ENCODE data around the gene ROR2. TPM values are rescaled to one million over a fixed set of nuclear protein-coding genes. Genes with fewer than 3 reads are reported as not detected.

Gene ROR2
- total RNA-seq, 6 experiments from 2014 or later: 0.09 TPM; not detected in 5

DNA sequence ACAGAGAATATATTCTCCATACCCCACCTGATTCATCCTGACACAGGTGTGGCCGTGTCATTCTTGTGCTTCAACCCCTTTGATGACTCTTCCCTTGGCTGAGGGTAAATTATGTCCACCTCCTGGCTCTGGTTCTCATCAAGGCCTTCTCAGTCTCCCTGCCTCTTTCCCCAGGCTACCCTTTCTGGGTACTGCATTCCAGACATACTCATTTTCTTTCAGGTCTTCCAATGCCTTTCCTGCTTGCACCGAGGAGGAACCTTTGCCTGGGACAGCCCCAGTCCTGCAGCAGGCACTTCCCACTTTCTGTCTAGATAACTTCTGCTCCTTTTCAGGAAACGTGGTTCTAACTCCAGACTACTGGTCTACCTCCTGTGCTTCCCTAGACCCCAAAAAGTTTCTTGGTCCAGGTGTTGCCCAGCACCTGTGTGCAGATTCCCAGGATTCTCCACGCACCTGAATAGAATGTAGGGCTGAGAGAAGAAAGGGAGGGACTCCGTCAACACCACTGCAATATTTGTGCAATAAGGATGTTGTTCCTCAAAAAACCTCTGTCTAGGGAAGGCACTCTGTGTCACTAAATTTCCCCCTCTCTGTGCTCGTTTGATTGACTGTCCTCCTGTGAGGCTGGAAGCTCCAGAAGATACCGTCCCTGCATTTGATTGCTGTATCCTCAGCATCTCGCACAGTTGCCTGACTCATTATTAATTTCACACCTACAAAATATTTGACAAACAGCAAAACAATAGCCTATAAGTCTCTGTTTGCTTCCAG is 271.0 kb downstream of the ROR2 start:
- no peaks in the 10 kb centered on the region for H3K9me3 Mint-ChIP-seq
- H3K4me3 Mint-ChIP-seq: no peak overlapping the region
- TF ChIP-seq, protein P1, sequence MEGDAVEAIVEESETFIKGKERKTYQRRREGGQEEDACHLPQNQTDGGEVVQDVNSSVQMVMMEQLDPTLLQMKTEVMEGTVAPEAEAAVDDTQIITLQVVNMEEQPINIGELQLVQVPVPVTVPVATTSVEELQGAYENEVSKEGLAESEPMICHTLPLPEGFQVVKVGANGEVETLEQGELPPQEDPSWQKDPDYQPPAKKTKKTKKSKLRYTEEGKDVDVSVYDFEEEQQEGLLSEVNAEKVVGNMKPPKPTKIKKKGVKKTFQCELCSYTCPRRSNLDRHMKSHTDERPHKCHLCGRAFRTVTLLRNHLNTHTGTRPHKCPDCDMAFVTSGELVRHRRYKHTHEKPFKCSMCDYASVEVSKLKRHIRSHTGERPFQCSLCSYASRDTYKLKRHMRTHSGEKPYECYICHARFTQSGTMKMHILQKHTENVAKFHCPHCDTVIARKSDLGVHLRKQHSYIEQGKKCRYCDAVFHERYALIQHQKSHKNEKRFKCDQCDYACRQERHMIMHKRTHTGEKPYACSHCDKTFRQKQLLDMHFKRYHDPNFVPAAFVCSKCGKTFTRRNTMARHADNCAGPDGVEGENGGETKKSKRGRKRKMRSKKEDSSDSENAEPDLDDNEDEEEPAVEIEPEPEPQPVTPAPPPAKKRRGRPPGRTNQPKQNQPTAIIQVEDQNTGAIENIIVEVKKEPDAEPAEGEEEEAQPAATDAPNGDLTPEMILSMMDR (IDR thresholded peaks at IDR 0.05): no peak
- peaks cover 35% of the 10 kb centered on the region for H3K4me1 Mint-ChIP-seq (ENCODE audit: low read depth)
- peaks cover 8% of the 10 kb centered on the region for H3K27me3 Mint-ChIP-seq (ENCODE audit: insufficient read depth)
- no peak for DNase-seq
- H3K36me3 Mint-ChIP-seq (ENCODE audit: low read depth): no peaks in the 10 kb centered on the region
- no peak overlapping the region for H3K27ac Mint-ChIP-seq

GRCh38 chr9:91677822-91678436 is 272.1 kb downstream of the ROR2 start:
- no peak overlapping the region for H3K4me3 Mint-ChIP-seq
- peaks cover 31% of the 10 kb centered on the region for H3K4me1 Mint-ChIP-seq (ENCODE audit: low read depth)
- DNase-seq: no peak
- H3K36me3 Mint-ChIP-seq (ENCODE audit: low read depth): no peaks in the 10 kb centered on the region
- H3K9me3 Mint-ChIP-seq: no peaks in the 10 kb centered on the region
- TF ChIP-seq, protein P1 (IDR thresholded peaks at IDR 0.05): no peak
- no peak overlapping the region for H3K27ac Mint-ChIP-seq
- peaks cover 8% of the 10 kb centered on the region for H3K27me3 Mint-ChIP-seq (ENCODE audit: insufficient read depth)

DNA sequence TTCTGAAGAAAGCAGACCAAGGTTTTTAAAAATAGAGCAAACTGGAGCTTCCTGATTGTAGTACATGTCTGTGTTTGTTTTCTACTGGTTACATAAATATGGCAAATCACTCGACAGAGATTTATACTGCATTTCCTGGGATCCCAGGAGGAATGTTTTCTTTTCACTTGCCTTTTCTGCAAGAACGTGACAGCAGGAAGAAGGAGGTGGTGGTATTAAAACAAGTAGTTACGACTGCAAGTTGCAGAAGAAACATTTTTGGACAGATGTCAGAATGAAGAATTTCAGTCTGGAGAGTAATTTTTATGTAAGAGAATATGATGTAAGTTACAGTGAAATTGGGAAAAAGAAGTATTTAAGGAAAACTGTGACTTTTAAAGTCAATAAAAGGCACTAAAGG is 272.7 kb downstream of the ROR2 start:
- TF ChIP-seq, protein P1 (IDR thresholded peaks at IDR 0.05): no peak
- H3K4me1 Mint-ChIP-seq (ENCODE audit: low read depth): peaks cover 25% of the 10 kb centered on the region
- no peaks in the 10 kb centered on the region for H3K9me3 Mint-ChIP-seq
- H3K4me3 Mint-ChIP-seq: no peak overlapping the region
- no peaks in the 10 kb centered on the region for H3K36me3 Mint-ChIP-seq (ENCODE audit: low read depth)
- no peak for DNase-seq
- no peak overlapping the region for H3K27ac Mint-ChIP-seq
- H3K27me3 Mint-ChIP-seq (ENCODE audit: insufficient read depth): peaks cover 8% of the 10 kb centered on the region

- TF ChIP-seq, protein P1 (IDR thresholded peaks at IDR 0.05): peak; percentile 71
- H3K27ac Mint-ChIP-seq: no peak overlapping the region
- no peak overlapping the region for H3K4me3 Mint-ChIP-seq
Observed at GRCh38 chr9:91676046-91676445, 274.0 kb downstream of the ROR2 start.

DNA sequence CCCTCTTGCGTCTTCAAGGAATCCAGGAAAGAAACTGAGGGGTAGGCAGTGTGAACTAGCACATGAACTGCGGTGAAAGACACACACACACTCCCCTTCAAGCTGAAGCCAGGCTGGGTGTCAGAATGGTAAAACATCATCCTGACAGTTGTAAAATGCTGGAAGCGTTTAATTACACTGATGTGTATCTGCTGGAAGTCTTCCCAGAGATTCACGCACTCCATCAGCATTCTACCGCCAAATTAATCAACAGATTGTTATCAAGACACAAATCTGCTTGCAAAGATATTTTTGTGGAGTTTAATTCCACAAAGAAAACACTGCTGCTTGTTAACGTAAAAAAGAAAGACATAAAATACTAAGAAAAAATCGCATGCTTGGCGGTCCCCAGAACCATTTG is 285.4 kb downstream of the ROR2 start:
- Mint-ChIP-seq H3K36me3 (ENCODE audit: low read depth) (no peaks in the 10 kb centered on the region), H3K4me1 (ENCODE audit: low read depth) (no peaks in the 10 kb centered on the region), H3K4me3 (no peak overlapping the region), H3K27me3 (ENCODE audit: insufficient read depth) (peaks cover 31% of the 10 kb centered on the region), H3K9me3 (no peaks in the 10 kb centered on the region), H3K27ac (no peak overlapping the region)
- DNase-seq: no peak
- TF ChIP-seq, protein P1 (IDR thresholded peaks at IDR 0.05): no peak

More at GRCh38 chr9:91676046-91676445, 274.0 kb downstream of the ROR2 start:
- Mint-ChIP-seq H3K27me3 (ENCODE audit: insufficient read depth) (peaks cover 16% of the 10 kb centered on the region), H3K9me3 (peaks cover 7% of the 10 kb centered on the region; the same call in 1 of the 2 replicates), H3K36me3 (ENCODE audit: low read depth) (peaks cover 5% of the 10 kb centered on the region; the same call in 1 of the 2 replicates), H3K4me1 (ENCODE audit: low read depth) (peaks cover 22% of the 10 kb centered on the region)
- peak; percentile 47 for DNase-seq

Data from HFFc6 (cell line).